GM21529 (cell line): ENCODE data around the gene MAN1C1.
A peak's percentile ranks its signal among the peaks of the same experiment; 100 is the strongest.

Source experiments
- ATAC-seq: cut with Tn5 transposase; IDR thresholded peaks from one replicate; pipeline ENCODE4 v1.9.1; 2021; ENCODE audit not compliant: unreplicated experiment

MAN1C1 gene

GRCh38 chr1:25616095-25616986, at the start of gene MAN1C1:
Gene MAN1C1 (plus strand): TSS chr1:25616791. CDS start chr1:25617798, 1,007 bp downstream.
- peak; percentile 56 for ATAC-seq

- no peak for ATAC-seq
Observed at GRCh38 chr1:25567710-25568089, 48.9 kb upstream of the MAN1C1 start.

- no peak for ATAC-seq
Observed at GRCh38 chr1:25568090-25568833, 48.3 kb upstream of the MAN1C1 start.

GRCh38 chr1:25568834-25569596, 47.6 kb upstream of the MAN1C1 start:
- ATAC-seq = no peak

- no peak for ATAC-seq
Observed at GRCh38 chr1:25569597-25570396, 46.8 kb upstream of the MAN1C1 start.

- no peak for ATAC-seq
Observed at GRCh38 chr1:25570798-25571521, 45.6 kb upstream of the MAN1C1 start.

- ATAC-seq = no peak
Observed at GRCh38 chr1:25571522-25571970, 45.0 kb upstream of the MAN1C1 start.

GRCh38 chr1:25572107-25572506, 44.5 kb upstream of the MAN1C1 start:
- ATAC-seq = no peak

GRCh38 chr1:25572708-25573590, 43.6 kb upstream of the MAN1C1 start:
- ATAC-seq = no peak

- no peak for ATAC-seq
Observed at GRCh38 chr1:25573591-25573930, 43.0 kb upstream of the MAN1C1 start.

GRCh38 chr1:25573961-25574360, 42.6 kb upstream of the MAN1C1 start:
- ATAC-seq = no peak

GRCh38 chr1:25575191-25575590, 41.4 kb upstream of the MAN1C1 start:
- no peak for ATAC-seq

- ATAC-seq = no peak
Observed at GRCh38 chr1:25576459-25577133, 40.0 kb upstream of the MAN1C1 start.

GRCh38 chr1:25577134-25577920, 39.3 kb upstream of the MAN1C1 start:
- no peak for ATAC-seq

- no peak for ATAC-seq
Observed at GRCh38 chr1:25579292-25580252, 37.0 kb upstream of the MAN1C1 start.

GRCh38 chr1:25580927-25581326, 35.7 kb upstream of the MAN1C1 start:
- ATAC-seq = no peak
